GM23248 (cell line): ENCODE measurements around the gene ADARB1.

ENCODE experiments used
- EZH2 ChIP-seq: fragments of 200-600 bp; sonication (generic); IDR thresholded peaks from 2 replicates; pipeline ENCODE4 v1.6.1; 2018; ENCODE audit warnings: antibody characterized with exemption, mild to moderate bottlenecking; ENCODE audit not compliant: insufficient read depth, poor library complexity, severe bottlenecking
- EZH2phosphoT487 ChIP-seq: fragments of 200-600 bp; sonication (generic); IDR thresholded peaks from 2 replicates; pipeline ENCODE4 v1.6.1; 2018; ENCODE audit warnings: antibody characterized with exemption, moderate library complexity, mild to moderate bottlenecking, low read depth; ENCODE audit not compliant: insufficient read depth

DNA sequence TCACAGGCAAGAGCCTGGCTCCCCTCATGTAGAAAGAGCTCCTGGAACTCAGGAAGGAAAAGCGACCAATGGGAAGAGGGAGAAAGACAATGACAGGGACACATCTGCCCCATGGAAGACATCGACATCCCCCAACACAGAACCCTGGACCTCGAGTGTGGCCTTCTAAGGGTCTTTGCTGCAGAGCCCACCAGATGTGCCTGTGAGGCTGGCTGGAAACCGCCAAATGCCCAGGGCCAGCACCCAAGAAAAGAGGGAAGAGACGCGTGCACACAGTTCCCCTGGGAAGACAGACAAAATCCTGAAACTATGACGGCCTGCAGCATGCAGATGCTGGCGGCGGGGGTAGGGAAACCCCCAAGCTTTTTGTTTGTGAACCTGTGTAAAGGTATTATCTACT lies 36.4 kb upstream of the ADARB1 start:
- TF ChIP-seq EZH2phosphoT487 (no peak), EZH2 (no peak)
